Ectodermal cell (in vitro differentiated cells): ENCODE data around the gene CPLANE2.
"Not testable (repeated sequence)": the region's sequence is repeated elsewhere in the genome, so short reads cannot be mapped to it uniquely, and the experiment has no call there.

Source experiments
- H3K27ac ChIP-seq: 2 replicates; pipeline ENCODE4 v1.7.0; 2013; ENCODE audit warnings: mild to moderate bottlenecking, low read depth, low read length; ENCODE audit not compliant: insufficient read depth, poor library complexity, severe bottlenecking
- H3K27me3 ChIP-seq: 2 replicates; pipeline ENCODE4 v1.7.0; 2013; ENCODE audit warnings: mild to moderate bottlenecking, low read length; ENCODE audit not compliant: insufficient read depth, control insufficient read depth, poor library complexity, severe bottlenecking
- H3K36me3 ChIP-seq: one replicate; pipeline ENCODE4 v1.7.0; 2013; ENCODE audit warnings: low read length; ENCODE audit not compliant: control insufficient read depth, insufficient read depth
- H3K4me1 ChIP-seq: one replicate; pipeline ENCODE4 v1.7.0; 2013; ENCODE audit warnings: low read length; ENCODE audit not compliant: control insufficient read depth, insufficient read depth
- H3K4me3 ChIP-seq: 2 replicates; pipeline ENCODE4 v1.7.0; 2013; ENCODE audit warnings: low read depth, low read length, control low read depth; ENCODE audit not compliant: insufficient read depth
- H3K9me3 ChIP-seq: 2 replicates; pipeline ENCODE4 v1.7.0; 2013; ENCODE audit warnings: mild to moderate bottlenecking, low read length, moderate library complexity; ENCODE audit not compliant: control insufficient read depth
- whole genome bisulfite sequencing, 2 experiments: methylation state at CpG; one replicate each; pipeline ENCODE4 v1.1.7; 2013; ENCODE audit warnings: missing lambda C conversion rate in 2 of 2; 5-methylcytosine and 5-hydroxymethylcytosine counted together

Gene CPLANE2

GRCh38 chr1:16249596-16250241 is 12.7 kb upstream of the CPLANE2 start:
- 93 to 99% methylated on average over 2 to 3 of the region's 3 CpGs for WGBS, 2 experiments
- H3K36me3 ChIP-seq: peaks cover 33% of the 10 kb centered on the region
- H3K4me1 ChIP-seq: no peaks in the 10 kb centered on the region

GRCh38 chr1:16248603-16249516 is 11.9 kb upstream of the CPLANE2 start:
- no peaks in the 10 kb centered on the region for H3K9me3 ChIP-seq
- H3K27me3 ChIP-seq: no peaks in the 10 kb centered on the region
- no peak overlapping the region for H3K27ac ChIP-seq
- H3K4me1 ChIP-seq: no peaks in the 10 kb centered on the region
- peaks cover 30% of the 10 kb centered on the region for H3K36me3 ChIP-seq
- H3K4me3 ChIP-seq: no peak overlapping the region
- 93 to 94% methylated on average over 6 to 7 of the region's 7 CpGs for WGBS, 2 experiments

More at GRCh38 chr1:16249596-16250241, 12.7 kb upstream of the CPLANE2 start:
- H3K27me3 ChIP-seq: no peaks in the 10 kb centered on the region
- H3K27ac ChIP-seq: no peak overlapping the region
- no peak overlapping the region for H3K4me3 ChIP-seq
- no peaks in the 10 kb centered on the region for H3K9me3 ChIP-seq

GRCh38 chr1:16248007-16248436 is 11.0 kb upstream of the CPLANE2 start:
- peak overlapping the region; percentile 26 for H3K27ac ChIP-seq
- no peaks in the 10 kb centered on the region for H3K9me3 ChIP-seq
- H3K4me3 ChIP-seq: no peak overlapping the region
- WGBS, 2 experiments: 93 to 94% methylated on average over 8 of the region's 8 CpGs
- no peaks in the 10 kb centered on the region for H3K4me1 ChIP-seq
- no peaks in the 10 kb centered on the region for H3K27me3 ChIP-seq
- peaks cover 30% of the 10 kb centered on the region for H3K36me3 ChIP-seq

GRCh38 chr1:16247441-16247840 is 10.5 kb upstream of the CPLANE2 start:
- 97 to 99% methylated on average over 2 of the region's 2 CpGs for WGBS, 2 experiments
- Histone ChIP-seq H3K27me3 (no peaks in the 10 kb centered on the region), H3K27ac (no peak overlapping the region), H3K9me3 (no peaks in the 10 kb centered on the region), H3K36me3 (peaks cover 27% of the 10 kb centered on the region), H3K4me3 (no peak overlapping the region), H3K4me1 (no peaks in the 10 kb centered on the region)

- Histone ChIP-seq H3K36me3 (peaks cover 22% of the 10 kb centered on the region), H3K4me1 (no peaks in the 10 kb centered on the region), H3K27me3 (no peaks in the 10 kb centered on the region), H3K27ac (no peak overlapping the region), H3K4me3 (no peak overlapping the region), H3K9me3 (no peaks in the 10 kb centered on the region)
- 91 to 96% methylated on average over 5 of the region's 5 CpGs for WGBS, 2 experiments
These were observed 10.0 kb upstream of the CPLANE2 start for GRCh38 chr1:16246961-16247360.

GRCh38 chr1:16246239-16246638 is 9.3 kb upstream of the CPLANE2 start:
- peaks cover 15% of the 10 kb centered on the region for H3K36me3 ChIP-seq
- H3K27me3 ChIP-seq, H3K9me3 ChIP-seq, H3K4me3 ChIP-seq, H3K27ac ChIP-seq, H3K4me1 ChIP-seq: not testable (repeated sequence)
- 96% methylated on average over 1 of the region's 1 CpG for WGBS, 2 experiments

GRCh38 chr1:16245476-16246196 is 8.7 kb upstream of the CPLANE2 start:
- Histone ChIP-seq H3K27me3 (no peaks in the 10 kb centered on the region), H3K36me3 (peaks cover 9% of the 10 kb centered on the region), H3K4me1 (no peaks in the 10 kb centered on the region), H3K4me3 (no peak overlapping the region), H3K27ac (no peak overlapping the region), H3K9me3 (no peaks in the 10 kb centered on the region)
- 93 to 97% methylated on average over 9 of the region's 9 CpGs for WGBS, 2 experiments

GRCh38 chr1:16244650-16245285 is 7.8 kb upstream of the CPLANE2 start:
- 82% methylated on average over 7 to 8 of the region's 8 CpGs for WGBS, 2 experiments
- H3K9me3 ChIP-seq: no peaks in the 10 kb centered on the region
- H3K27ac ChIP-seq: no peak overlapping the region
- no peaks in the 10 kb centered on the region for H3K27me3 ChIP-seq
- no peak overlapping the region for H3K4me3 ChIP-seq
- H3K4me1 ChIP-seq: no peaks in the 10 kb centered on the region
- peaks cover 6% of the 10 kb centered on the region for H3K36me3 ChIP-seq

- Histone ChIP-seq H3K4me3 (no peak overlapping the region), H3K27ac (no peak overlapping the region), H3K27me3 (no peaks in the 10 kb centered on the region), H3K9me3 (no peaks in the 10 kb centered on the region), H3K4me1 (no peaks in the 10 kb centered on the region), H3K36me3 (no peaks in the 10 kb centered on the region)
- WGBS, 2 experiments: 43% methylated on average over 8 of the region's 8 CpGs
These were observed 7.1 kb upstream of the CPLANE2 start for GRCh38 chr1:16243936-16244649.
